ENCODE measurements around the gene KRTAP1-1. TPM values are rescaled to one million over a fixed set of nuclear protein-coding genes. Genes with fewer than 3 reads are reported as not detected.

Gene KRTAP1-1, protein sequence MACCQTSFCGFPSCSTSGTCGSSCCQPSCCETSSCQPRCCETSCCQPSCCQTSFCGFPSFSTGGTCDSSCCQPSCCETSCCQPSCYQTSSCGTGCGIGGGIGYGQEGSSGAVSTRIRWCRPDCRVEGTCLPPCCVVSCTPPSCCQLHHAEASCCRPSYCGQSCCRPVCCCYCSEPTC
- not detected in 2 replicates for total RNA-seq

GRCh38 chr17:41040783-41041571 is at the start of gene KRTAP1-1:
Gene KRTAP1-1, minus strand, starts transcription at chr17:41041450. Its CDS starts 53 bp downstream, at chr17:41041397.

GRCh38 chr17:41084100-41084856 is 43.0 kb upstream of the KRTAP1-1 start, which contains the start of gene KRTAP4-7:
Gene KRTAP4-7, plus strand, starts transcription at chr17:41084150. Its CDS starts 57 bp downstream, at chr17:41084207.

DNA sequence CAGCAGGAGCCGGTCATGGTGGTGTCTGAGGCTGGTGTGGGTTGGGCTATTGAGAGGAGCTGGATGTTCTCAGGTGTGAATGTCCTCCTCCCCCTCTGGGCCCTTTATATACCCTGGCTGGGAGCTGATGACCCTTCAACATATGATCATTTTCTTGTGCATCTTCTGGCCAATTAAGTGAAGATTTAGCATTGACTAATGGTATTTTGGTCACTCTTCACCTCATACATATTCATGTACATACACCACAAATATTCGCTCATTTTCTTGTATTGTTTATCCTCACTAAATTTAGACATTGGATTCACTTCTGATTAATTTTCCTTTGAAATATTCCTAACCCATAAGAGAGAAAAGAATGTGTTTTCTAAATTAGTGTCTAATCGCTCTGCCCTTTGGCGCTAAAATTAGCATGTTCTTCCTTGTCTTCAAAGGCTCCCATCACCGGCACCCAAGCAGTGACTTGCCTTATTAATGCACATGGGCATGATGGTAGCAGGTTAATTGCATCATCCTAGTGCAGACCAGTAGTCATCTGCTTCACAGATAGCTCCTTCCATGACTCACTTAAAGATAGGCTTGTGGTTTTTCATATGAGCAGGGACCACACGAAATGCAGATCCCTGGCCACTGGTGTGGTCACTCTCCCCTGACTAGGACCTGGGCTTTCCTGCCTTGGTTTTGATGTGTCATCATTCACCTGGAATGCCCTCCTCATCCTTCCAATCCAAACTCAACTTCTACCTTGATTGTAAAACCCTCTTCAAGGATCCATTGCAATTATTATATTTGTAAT is 24.8 kb upstream of the KRTAP1-1 start, which contains the start of gene KRTAP2-4:
TSS of gene KRTAP2-4 (minus strand) at position 51 of the 796 bp plus-strand sequence. CDS start at position 17, 34 bp downstream.

GRCh38 chr17:41060052-41060604 is 18.9 kb upstream of the KRTAP1-1 start, which contains the start of gene KRTAP2-3:
Gene KRTAP2-3, minus strand, starts transcription at chr17:41060114. Its CDS starts 64 bp downstream, at chr17:41060050.

GRCh38 chr17:41055130-41055529 is 13.9 kb upstream of the KRTAP1-1 start, which contains the start of gene KRTAP2-2:
Gene KRTAP2-2, minus strand, starts transcription at chr17:41055230. Its CDS starts 19 bp downstream, at chr17:41055211.

GRCh38 chr17:41046735-41047465 is 5.7 kb upstream of the KRTAP1-1 start, which contains the start of gene KRTAP2-1:
Gene KRTAP2-1, minus strand, starts transcription at chr17:41047316. Its CDS starts 49 bp downstream, at chr17:41047267.

DNA sequence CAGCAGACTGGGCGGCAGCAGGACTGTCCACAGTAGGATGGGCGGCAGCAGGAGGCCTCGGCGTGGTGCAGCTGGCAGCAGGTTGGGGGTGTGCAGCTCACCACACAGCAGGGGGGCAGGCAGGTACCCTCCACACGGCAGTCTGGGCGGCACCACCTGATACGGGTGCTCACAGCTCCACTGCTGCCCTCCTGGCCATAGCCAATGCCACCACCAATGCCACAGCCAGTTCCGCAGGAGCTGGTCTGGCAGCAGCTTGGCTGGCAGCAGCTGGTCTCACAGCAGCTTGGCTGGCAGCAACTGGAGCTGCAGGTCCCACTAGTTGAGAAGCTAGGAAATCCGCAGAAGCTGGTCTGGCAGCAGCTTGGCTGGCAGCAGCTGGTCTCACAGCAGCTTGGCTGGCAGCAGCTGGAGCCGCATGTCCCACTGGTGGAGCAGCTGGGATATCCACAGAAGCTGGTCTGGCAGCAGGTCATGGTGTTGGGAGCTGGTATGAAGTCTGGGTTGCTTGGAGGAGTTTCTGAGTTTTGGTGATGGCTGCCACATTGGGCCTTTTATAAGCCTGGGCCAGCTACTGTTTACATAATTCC is 6.8 kb downstream of the KRTAP1-1 start, which contains the start of gene KRTAP1-3:
TSS of gene KRTAP1-3 (minus strand) at position 529 of the 590 bp plus-strand sequence. CDS start at position 476, 53 bp downstream.

GRCh38 chr17:41029633-41030245 is 11.5 kb downstream of the KRTAP1-1 start, which contains the start of gene KRTAP1-4:
Gene KRTAP1-4, minus strand, starts transcription at chr17:41030195. Its CDS starts 117 bp downstream, at chr17:41030078.

GRCh38 chr17:41026715-41027471 is 14.4 kb downstream of the KRTAP1-1 start, which contains the start of gene KRTAP1-5:
Gene KRTAP1-5, minus strand, starts transcription at chr17:41027208. Its CDS starts 53 bp downstream, at chr17:41027155.

GRCh38 chr17:41008811-41009210 is 32.4 kb downstream of the KRTAP1-1 start, which contains the start of gene KRTAP3-1:
Gene KRTAP3-1, minus strand, starts transcription at chr17:41009128. Its CDS starts 54 bp downstream, at chr17:41009074.

GRCh38 chr17:40999563-40999962 is 41.7 kb downstream of the KRTAP1-1 start, which contains the start of gene KRTAP3-2:
Gene KRTAP3-2, minus strand, starts transcription at chr17:40999906. Its CDS starts 53 bp downstream, at chr17:40999853.

GRCh38 chr17:40993839-40994238 is 47.4 kb downstream of the KRTAP1-1 start, which contains the start of gene KRTAP3-3:
Gene KRTAP3-3, minus strand, starts transcription at chr17:40994164. Its CDS starts 67 bp downstream, at chr17:40994097.

Small RNA genes within 50 kb of the gene (small RNA-seq; reads per million reads assigned to genes)
- not detected for gene KRTAP3-4P (ENCODE audit: low replicate concordance)

Other genes starting within 250 kb of the KRTAP1-1 start
- gene KRT28, start 241.5 kb downstream of the KRTAP1-1 start, total RNA-seq = not detected in 2 replicates
- 3.1 and 3.5 TPM in 2 replicates for gene KRT10, start 218.8 kb downstream of the KRTAP1-1 start, total RNA-seq
- 0.43 TPM in 1 of 2 replicates, not detected in the other for gene KRT12, start 174.2 kb downstream of the KRTAP1-1 start, total RNA-seq
- gene KRT20, start 156.2 kb downstream of the KRTAP1-1 start, total RNA-seq = not detected in 2 replicates
- 0.22 TPM in 1 of 2 replicates, not detected in the other for gene KRT23, start 103.8 kb downstream of the KRTAP1-1 start, total RNA-seq
- gene KRT39, start 74.5 kb downstream of the KRTAP1-1 start, total RNA-seq = 0.43 TPM in 1 of 2 replicates, not detected in the other
- 0.14 TPM in 1 of 2 replicates, not detected in the other for gene KRT40, start 57.1 kb downstream of the KRTAP1-1 start, total RNA-seq
- not detected in 2 replicates for gene KRTAP3-3, start 47.3 kb downstream of the KRTAP1-1 start, total RNA-seq
- gene KRTAP3-2, start 41.5 kb downstream of the KRTAP1-1 start, total RNA-seq = not detected in 2 replicates
- not detected in 2 replicates for gene KRTAP3-1, start 32.3 kb downstream of the KRTAP1-1 start, total RNA-seq
- 1.5 and 14.2 TPM in 2 replicates for gene KRTAP1-5, start 14.2 kb downstream of the KRTAP1-1 start, total RNA-seq
- not detected in 2 replicates for gene KRTAP1-4, start 11.3 kb downstream of the KRTAP1-1 start, total RNA-seq
- not detected in 2 replicates for gene KRTAP1-3, start 6.6 kb downstream of the KRTAP1-1 start, total RNA-seq
- not detected in 2 replicates for gene KRTAP2-1, start 5.9 kb upstream of the KRTAP1-1 start, total RNA-seq
- gene KRTAP2-2, start 13.8 kb upstream of the KRTAP1-1 start, total RNA-seq = not detected in 2 replicates
- gene KRTAP2-3, start 18.7 kb upstream of the KRTAP1-1 start, total RNA-seq = 0.72 TPM in 1 of 2 replicates, not detected in the other
- gene KRTAP2-4, start 24.4 kb upstream of the KRTAP1-1 start, total RNA-seq = not detected in 2 replicates
- not detected in 2 replicates for gene KRTAP4-7, start 42.7 kb upstream of the KRTAP1-1 start, total RNA-seq
- not detected in 2 replicates for gene KRTAP4-8, start 56.7 kb upstream of the KRTAP1-1 start, total RNA-seq
- gene KRTAP4-16, start 60.8 kb upstream of the KRTAP1-1 start, total RNA-seq = not detected in 2 replicates
- not detected in 2 replicates for gene KRTAP4-9, start 63.9 kb upstream of the KRTAP1-1 start, total RNA-seq
- not detected in 2 replicates for gene KRTAP4-11, start 76.9 kb upstream of the KRTAP1-1 start, total RNA-seq
- gene KRTAP4-12, start 82.7 kb upstream of the KRTAP1-1 start, total RNA-seq = not detected in 2 replicates
- not detected in 2 replicates for gene KRTAP4-6, start 99.1 kb upstream of the KRTAP1-1 start, total RNA-seq
- not detected in 2 replicates for gene KRTAP4-5, start 108.4 kb upstream of the KRTAP1-1 start, total RNA-seq
- gene KRTAP4-4, start 119.3 kb upstream of the KRTAP1-1 start, total RNA-seq = not detected in 2 replicates
- gene KRTAP4-3, start 126.8 kb upstream of the KRTAP1-1 start, total RNA-seq = not detected in 2 replicates
- gene KRTAP4-2, start 136.8 kb upstream of the KRTAP1-1 start, total RNA-seq = not detected in 2 replicates
- gene KRTAP4-1, start 143.5 kb upstream of the KRTAP1-1 start, total RNA-seq = not detected in 2 replicates
- not detected in 2 replicates for gene KRTAP9-1, start 148.4 kb upstream of the KRTAP1-1 start, total RNA-seq
- not detected in 2 replicates for gene KRTAP9-2, start 185.2 kb upstream of the KRTAP1-1 start, total RNA-seq
- not detected in 2 replicates for gene KRTAP9-3, start 191.0 kb upstream of the KRTAP1-1 start, total RNA-seq
- not detected in 2 replicates for gene KRTAP9-8, start 196.5 kb upstream of the KRTAP1-1 start, total RNA-seq
- gene KRTAP9-4, start 208.2 kb upstream of the KRTAP1-1 start, total RNA-seq = not detected in 2 replicates
- not detected in 2 replicates for gene KRTAP9-9, start 213.9 kb upstream of the KRTAP1-1 start, total RNA-seq
- not detected in 2 replicates for gene KRTAP9-6, start 223.9 kb upstream of the KRTAP1-1 start, total RNA-seq
- gene KRTAP9-7, start 234.2 kb upstream of the KRTAP1-1 start, total RNA-seq = not detected in 2 replicates